Mesothelial cell of epicardium (in vitro differentiated cells): ENCODE data around the gene NBEA. TPM values are rescaled to one million over a fixed set of nuclear protein-coding genes. Genes with fewer than 3 reads are reported as not detected.
"Not testable (repeated sequence)": the region's sequence is repeated elsewhere in the genome, so short reads cannot be mapped to it uniquely, and the experiment has no call there.

ENCODE experiments used
- DNase-seq, 2 experiments: peaks; one replicate each; pipeline ENCODE4 v3.0.0; 2021; ENCODE audit warnings: low spot score in 2 of 2; ENCODE audit not compliant: unreplicated experiment in 2 of 2
- H3K27ac Mint-ChIP-seq: 2 replicates; pipeline ENCODE4 v1.8.0; 2021; ENCODE audit warnings: mixed read lengths
- H3K27me3 Mint-ChIP-seq: 2 replicates; pipeline ENCODE4 v1.8.0; 2021; ENCODE audit warnings: low read depth, mixed read lengths
- H3K36me3 Mint-ChIP-seq: 2 replicates; pipeline ENCODE4 v1.8.0; 2021; ENCODE audit warnings: mixed read lengths
- H3K4me1 Mint-ChIP-seq: 2 replicates; pipeline ENCODE4 v1.8.0; 2021; ENCODE audit warnings: mixed read lengths
- H3K4me3 Mint-ChIP-seq: 2 replicates; pipeline ENCODE4 v1.8.0; 2021; ENCODE audit warnings: mild to moderate bottlenecking, moderate library complexity, mixed read lengths
- H3K9me3 Mint-ChIP-seq: 2 replicates; pipeline ENCODE4 v1.8.0; 2021; ENCODE audit warnings: mixed read lengths
- total RNA-seq: library from RNA; stranded (reverse); gene quantifications from 3 replicates; pipeline ENCODE4 v1.2.1, GENCODE V29; 2021
- TF ChIP-seq, protein P1 (sequence below): fragments of 200-600 bp; sonication (generic); IDR thresholded peaks from one replicate; pipeline ENCODE4 v1.5.0; 2021; ENCODE audit warnings: antibody characterized with exemption; ENCODE audit not compliant: unreplicated experiment

The NBEA gene
- total RNA-seq, 1 donor from 2014 or later: 32.8 TPM

DNA sequence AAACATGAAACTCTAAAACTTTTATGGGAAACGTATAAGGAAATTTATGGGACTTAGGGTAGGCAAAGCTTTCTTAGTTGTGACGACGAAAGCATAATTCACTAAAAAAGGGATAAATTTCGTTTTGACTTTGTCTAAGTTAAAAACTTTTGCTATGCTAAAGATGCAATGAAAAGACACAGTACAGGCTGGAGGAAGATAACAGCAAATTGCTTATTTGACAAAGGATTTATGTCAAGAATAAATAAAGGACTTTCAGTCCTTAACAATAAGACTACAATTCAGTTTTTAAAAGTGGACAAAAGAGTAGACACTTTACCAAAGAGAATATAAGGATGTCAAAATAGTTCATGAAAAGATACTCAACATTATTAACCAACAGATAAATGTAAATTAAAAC, 150.2 kb downstream of the NBEA start:
- Mint-ChIP-seq H3K27me3 (no peaks in the 10 kb centered on the region), H3K4me1 (no peaks in the 10 kb centered on the region), H3K9me3 (peaks cover 6% of the 10 kb centered on the region), H3K4me3 (no peak overlapping the region), H3K27ac (no peak overlapping the region), H3K36me3 (peaks cover 6% of the 10 kb centered on the region)
- no peak for DNase-seq
- TF ChIP-seq, protein P1, sequence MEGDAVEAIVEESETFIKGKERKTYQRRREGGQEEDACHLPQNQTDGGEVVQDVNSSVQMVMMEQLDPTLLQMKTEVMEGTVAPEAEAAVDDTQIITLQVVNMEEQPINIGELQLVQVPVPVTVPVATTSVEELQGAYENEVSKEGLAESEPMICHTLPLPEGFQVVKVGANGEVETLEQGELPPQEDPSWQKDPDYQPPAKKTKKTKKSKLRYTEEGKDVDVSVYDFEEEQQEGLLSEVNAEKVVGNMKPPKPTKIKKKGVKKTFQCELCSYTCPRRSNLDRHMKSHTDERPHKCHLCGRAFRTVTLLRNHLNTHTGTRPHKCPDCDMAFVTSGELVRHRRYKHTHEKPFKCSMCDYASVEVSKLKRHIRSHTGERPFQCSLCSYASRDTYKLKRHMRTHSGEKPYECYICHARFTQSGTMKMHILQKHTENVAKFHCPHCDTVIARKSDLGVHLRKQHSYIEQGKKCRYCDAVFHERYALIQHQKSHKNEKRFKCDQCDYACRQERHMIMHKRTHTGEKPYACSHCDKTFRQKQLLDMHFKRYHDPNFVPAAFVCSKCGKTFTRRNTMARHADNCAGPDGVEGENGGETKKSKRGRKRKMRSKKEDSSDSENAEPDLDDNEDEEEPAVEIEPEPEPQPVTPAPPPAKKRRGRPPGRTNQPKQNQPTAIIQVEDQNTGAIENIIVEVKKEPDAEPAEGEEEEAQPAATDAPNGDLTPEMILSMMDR: no peak

DNA sequence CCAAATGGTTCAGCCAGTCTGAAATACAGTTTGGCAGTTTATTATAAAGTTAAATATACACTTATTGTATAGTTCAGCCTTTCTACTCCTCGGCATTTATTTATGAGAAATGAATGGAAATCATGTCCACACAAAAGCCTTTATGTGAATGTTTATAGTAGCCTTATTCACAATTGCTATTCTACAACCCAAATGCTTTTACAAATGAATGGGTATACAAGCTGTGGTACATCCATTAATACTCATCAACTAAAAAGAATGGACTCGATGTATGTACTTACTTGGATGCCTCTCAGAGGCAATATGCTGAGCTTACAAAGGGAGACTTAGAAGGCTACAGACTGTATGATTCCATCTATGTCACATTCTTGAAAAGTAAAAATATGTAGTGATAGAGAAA, 150.7 kb downstream of the NBEA start:
- no peaks in the 10 kb centered on the region for H3K27me3 Mint-ChIP-seq
- no peak overlapping the region for H3K27ac Mint-ChIP-seq
- H3K9me3 Mint-ChIP-seq: peaks cover 2% of the 10 kb centered on the region
- no peak for DNase-seq
- no peaks in the 10 kb centered on the region for H3K4me1 Mint-ChIP-seq
- TF ChIP-seq, protein P1: no peak
- H3K36me3 Mint-ChIP-seq: peaks cover 3% of the 10 kb centered on the region
- H3K4me3 Mint-ChIP-seq: no peak overlapping the region

DNA sequence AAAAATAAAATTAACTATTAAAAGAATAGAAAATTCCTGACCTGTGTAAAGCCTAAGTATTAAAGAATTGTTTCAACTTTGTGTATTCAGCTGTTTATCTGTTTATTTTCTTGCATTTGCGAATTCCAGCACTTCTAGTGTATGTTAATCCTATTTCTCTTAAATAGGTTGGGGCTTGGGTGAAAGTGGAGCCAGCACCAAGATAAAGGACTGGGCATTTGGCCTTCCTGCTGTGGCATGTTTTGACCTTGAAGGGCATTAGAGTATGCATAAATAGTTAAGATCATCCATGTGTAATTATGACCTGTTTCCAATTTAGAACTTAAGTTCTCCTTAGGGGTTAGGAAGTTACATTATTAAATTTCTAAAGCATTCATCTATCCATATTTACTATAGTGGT, 151.3 kb downstream of the NBEA start:
- TF ChIP-seq, protein P1: no peak
- Mint-ChIP-seq H3K9me3 (peaks cover 4% of the 10 kb centered on the region), H3K4me3 (no peak overlapping the region), H3K27me3 (no peaks in the 10 kb centered on the region), H3K27ac (no peak overlapping the region), H3K36me3 (peaks cover 5% of the 10 kb centered on the region), H3K4me1 (no peaks in the 10 kb centered on the region)
- no peak for DNase-seq

DNA sequence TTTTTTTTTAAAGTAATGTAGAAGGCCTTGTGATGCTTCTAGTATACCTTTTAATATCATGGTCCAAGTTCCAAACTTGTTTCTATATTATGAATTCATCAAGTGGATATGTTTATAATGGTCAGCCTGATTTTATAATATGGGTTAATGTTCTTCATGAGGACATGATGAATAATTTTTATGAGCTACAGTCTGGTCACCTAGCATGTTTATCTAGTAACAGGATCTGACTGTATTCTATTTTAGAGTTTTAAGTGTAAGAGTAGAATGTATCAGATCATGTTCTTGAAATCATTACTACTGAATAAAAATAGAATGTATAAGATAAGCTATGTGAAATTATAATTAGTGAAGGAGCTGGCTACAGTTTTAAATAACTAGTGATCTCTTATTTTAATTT, 164.7 kb downstream of the NBEA start:
- not testable (repeated sequence) for H3K27ac Mint-ChIP-seq, H3K36me3 Mint-ChIP-seq, H3K9me3 Mint-ChIP-seq, H3K4me1 Mint-ChIP-seq, H3K4me3 Mint-ChIP-seq, H3K27me3 Mint-ChIP-seq, DNase-seq

DNA sequence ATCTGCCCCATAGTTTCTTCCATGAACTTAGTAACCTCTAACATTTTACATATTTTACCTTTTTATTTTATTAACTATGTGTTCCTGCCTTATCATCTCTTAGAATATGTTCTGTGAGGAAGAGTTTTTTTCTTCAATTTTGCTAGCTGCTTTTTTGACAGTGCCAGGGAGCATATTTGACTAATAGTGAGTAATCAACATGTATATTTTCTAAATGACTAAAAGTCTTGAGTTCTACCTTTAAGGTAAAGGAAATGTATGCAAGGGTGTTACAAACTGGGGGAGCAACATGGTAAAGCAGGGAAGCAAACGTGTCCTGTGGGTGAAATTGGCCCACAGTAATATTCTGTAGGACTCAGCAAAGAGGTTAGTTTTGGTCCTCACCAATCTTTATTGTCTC, 165.5 kb downstream of the NBEA start:
- TF ChIP-seq, protein P1: no peak
- H3K9me3 Mint-ChIP-seq: no peaks in the 10 kb centered on the region
- no peaks in the 10 kb centered on the region for H3K27me3 Mint-ChIP-seq

DNA sequence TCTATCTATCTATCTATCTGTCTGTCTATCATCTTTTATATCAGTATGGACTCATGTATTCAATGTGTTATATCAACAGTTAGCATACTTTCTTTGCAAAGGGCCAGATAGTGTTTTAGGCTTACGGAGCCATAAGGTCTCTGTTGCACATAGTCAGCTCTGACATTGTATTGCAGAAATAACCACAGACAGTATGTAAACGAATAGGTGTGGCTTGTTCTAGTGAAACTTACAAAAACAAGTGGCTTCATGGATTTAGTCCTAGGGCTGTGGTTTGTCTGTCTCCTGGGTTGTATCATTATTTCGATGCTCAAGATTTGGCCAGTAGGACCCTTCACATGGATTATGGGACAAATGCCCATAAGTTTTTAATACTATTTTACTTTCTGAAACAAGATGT, 171.5 kb downstream of the NBEA start:
- H3K27me3 Mint-ChIP-seq, H3K27ac Mint-ChIP-seq, H3K4me1 Mint-ChIP-seq, H3K36me3 Mint-ChIP-seq, H3K4me3 Mint-ChIP-seq, DNase-seq, H3K9me3 Mint-ChIP-seq: not testable (repeated sequence)

More for the DNA sequence above, 165.5 kb downstream of the NBEA start:
- H3K4me3 Mint-ChIP-seq: no peak overlapping the region
- no peak overlapping the region for H3K27ac Mint-ChIP-seq
- no peaks in the 10 kb centered on the region for H3K36me3 Mint-ChIP-seq
- no peak for DNase-seq
- no peaks in the 10 kb centered on the region for H3K4me1 Mint-ChIP-seq

DNA sequence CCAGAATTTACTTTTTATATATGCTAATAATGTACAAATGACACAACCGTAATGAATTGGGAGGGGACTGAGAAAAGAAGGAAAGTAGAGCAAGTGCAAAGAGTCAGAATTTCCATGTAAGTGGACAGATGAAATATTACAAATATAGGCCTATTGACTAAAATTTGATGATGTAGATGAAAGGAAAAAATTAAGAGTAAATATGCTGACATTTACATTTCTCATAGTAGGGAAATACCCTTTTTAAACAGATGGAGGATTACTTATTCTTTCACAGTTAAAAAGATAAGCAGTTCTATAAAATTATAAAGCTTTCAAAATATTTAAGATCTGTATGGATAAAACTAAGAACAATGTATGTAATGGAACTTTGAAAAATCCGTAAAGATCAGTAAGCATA, 185.4 kb downstream of the NBEA start:
- Mint-ChIP-seq H3K27me3 (no peaks in the 10 kb centered on the region), H3K4me1 (no peaks in the 10 kb centered on the region), H3K9me3 (no peaks in the 10 kb centered on the region), H3K36me3 (peaks cover 11% of the 10 kb centered on the region), H3K27ac (no peak overlapping the region), H3K4me3 (no peak overlapping the region)
- no peak for DNase-seq
- TF ChIP-seq, protein P1: no peak
